Right renal cortex interstitium (tissue), 3 donors: Measurements from ENCODE around the gene GNA12. TPM values are rescaled to one million over a fixed set of nuclear protein-coding genes. Genes with fewer than 3 reads are reported as not detected.

Source experiments
- DNase-seq, 3 donors: peaks; one replicate each; pipeline ENCODE4 v3.0.0-alpha.2; 2013; ENCODE audit warnings: low read depth in 3 of 3, low spot score in 2 of 3
- polyA plus RNA-seq, 3 donors: library from polyadenylated mRNA; unstranded; fragments of 120-200 nt; gene quantifications; one replicate each; pipeline ENCODE4 v1.2.1, GENCODE V29; 2013; ENCODE audit not compliant: insufficient read length in 3 of 3

Gene GNA12
- polyA plus RNA-seq, 3 donors, result 41.0 to 42.3 (median 41.7) TPM

DNA sequence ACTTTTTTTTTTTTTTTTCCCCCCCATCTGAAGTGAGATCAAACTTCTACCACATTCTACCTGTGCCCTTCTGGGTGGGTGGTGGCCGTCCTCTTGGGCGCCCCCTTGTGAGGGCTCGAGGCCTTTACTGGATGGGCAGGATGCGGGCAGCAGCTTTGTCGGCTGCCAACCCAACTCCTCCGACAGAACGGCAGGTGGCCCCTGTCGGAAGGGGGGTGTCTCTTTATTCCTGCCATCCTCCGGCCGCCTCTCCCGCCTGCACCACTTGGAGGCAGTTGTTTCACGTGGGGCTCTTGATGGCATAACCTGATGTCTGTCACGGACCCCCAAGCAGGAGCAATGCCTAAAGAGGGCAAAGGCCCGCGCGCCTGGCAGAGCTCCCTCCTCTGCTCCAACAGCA, 125.1 kb downstream of the GNA12 start:
- DNase-seq, result no peak

DNA sequence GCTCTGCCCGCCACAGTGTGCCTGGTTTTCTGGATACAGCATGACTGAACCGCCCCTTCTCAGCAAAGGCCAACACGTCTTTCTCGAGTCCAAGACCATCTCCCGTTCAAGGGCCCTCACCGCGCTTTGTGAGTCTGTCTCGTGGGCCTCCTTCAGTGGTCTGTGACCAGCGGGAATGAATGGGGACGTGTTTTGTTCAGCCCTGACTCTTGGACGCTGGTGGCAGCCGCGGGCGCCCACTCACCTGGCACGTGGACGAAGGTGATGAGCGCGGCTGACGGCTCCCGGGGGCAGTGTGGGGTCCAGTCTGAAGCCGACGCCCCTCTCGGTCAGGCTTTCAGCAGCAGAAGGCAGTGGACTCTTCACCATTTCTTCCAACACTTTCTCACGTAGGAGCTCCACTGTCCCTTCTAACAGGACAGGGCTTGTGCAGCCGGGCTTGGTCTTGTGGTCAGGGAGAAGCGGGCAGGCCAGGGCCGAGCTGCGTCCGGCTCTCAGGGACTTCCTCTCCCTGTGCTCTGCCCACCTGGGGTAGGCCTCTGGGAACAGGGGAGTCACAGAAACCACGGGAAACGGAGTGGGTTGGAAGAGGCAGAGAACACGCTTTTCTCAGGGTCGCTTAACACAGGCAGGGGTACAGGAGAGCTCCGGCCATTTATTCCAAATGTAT, 125.7 kb downstream of the GNA12 start:
- DNase-seq, result no peak

DNA sequence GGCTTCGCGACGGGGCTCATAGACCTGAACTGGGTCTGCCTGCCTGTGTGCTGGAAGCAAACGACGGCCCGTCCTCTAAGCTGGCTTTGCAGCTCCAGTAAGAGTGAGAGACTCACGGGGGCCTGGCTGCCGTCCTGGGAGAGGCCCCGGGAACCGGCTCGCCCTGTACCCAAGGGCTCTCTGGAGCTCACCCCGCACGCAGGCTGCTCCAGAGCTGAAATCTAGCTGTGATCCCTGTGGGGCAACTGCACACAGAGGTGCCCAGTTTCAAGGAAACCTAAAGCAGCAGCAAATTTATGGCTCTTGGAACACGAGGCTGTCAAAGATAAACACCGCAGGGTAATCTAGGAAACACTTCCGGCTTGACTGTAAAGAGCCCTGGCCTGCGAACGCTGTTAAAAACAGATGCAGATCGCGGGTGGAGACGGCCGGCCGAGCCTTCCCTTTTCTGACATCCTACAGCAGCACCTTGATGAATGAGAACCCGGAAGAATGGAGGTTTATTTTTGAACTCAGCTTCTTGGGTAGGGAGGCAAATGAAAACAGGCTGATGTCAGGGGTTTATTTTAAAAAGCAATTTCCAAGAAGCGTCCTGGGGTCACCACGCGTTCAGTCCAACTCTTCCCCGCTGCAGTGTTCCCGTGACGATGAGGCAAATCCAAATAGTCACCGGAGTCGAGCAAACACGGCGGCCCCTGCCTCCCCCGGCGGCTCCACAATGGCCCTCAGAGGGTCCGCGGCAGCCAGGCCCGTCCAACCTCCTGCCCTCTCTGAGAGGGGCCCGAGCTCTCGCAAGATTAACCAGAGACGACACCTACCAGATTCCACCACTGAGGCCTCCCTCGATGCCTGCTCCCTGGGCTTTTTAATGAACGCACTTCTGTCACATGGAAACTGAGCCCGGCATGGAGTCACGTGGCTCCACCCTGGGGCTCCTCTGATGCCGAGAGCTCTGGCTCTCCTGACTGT, 126.5 kb downstream of the GNA12 start:
- DNase-seq, result peak in 2 of 3 donors; percentile 48 to 73

DNA sequence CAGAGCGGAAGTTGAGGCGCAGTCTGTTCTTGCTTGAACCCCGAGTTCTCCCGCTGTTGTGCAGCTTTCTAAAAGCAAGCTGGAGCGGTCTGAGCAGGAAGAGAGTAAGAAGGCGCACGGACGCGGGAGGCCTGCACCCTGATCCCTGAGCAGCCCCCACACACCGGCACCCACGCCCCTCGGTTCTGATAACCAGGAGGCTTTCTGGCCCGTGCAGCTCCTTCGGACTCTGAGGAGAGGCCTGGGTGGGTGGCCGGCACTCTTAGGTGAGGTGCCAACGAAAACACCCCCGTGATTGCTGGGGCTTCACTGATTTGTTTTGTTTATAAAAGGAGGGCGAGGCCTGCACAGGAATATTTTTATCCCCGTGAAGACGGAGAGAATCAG, 127.2 kb downstream of the GNA12 start:
- no peak for DNase-seq

DNA sequence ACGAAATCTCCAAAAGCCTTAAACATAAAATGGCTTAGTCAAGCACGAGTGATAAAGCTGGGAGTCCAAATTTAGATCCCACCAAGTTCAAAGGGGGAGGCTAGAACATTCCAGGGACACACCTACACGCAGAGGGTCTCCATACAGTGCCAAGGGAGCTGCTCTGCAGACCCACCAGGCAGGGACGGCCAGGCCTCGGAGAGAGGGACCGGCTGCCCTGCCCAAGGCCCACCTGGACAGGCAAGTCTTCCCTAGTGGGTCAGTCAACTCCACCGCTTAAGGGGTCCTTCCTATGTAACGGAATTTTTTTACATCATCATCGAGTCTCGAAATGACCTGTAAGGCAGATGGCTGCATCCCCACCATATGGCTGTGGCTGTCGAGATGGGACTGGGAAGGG, 127.6 kb downstream of the GNA12 start:
- no peak for DNase-seq

DNA sequence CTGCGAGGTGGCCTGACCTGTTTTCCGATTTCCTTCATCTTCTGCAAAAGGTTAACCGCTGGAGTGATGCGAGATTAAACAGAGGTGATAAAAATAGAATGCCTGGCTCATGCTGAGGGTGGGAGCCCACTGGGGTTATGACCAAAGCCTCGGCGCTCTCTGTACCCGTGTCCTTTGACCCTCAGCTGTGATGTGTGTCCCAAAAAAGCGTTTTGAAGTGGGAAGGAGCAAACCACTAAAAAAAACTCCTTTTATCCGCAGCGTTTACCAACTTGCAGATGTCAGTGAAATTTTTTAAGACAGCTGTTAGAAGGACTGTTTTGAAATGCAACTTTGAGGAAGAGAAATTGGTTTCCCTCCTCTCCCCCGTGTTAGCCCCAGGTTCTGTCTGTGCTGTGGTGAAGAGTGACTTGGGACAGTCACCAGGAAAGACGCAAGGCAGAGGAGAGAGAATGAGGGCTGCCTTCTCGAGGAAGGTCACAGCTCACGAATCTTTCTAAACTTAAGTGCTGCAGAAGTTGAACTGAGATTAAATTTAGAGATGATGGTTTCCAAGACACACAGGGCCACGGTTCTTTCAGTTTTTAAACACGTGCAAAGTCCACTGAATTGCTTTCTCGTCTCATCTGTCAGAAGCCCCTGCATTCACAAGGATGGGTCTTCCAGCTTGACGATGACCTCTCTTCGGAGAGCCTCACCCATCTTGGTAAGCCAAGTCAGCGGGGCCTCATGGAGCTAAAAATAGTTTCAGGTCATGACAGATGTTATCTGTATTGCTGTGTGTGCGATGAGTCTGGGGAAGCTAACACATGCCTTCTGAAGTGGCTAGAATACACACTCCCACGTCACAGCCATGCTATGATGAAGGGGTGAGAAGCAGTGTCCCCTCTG, 128.5 kb downstream of the GNA12 start:
- DNase-seq, result no peak

DNA sequence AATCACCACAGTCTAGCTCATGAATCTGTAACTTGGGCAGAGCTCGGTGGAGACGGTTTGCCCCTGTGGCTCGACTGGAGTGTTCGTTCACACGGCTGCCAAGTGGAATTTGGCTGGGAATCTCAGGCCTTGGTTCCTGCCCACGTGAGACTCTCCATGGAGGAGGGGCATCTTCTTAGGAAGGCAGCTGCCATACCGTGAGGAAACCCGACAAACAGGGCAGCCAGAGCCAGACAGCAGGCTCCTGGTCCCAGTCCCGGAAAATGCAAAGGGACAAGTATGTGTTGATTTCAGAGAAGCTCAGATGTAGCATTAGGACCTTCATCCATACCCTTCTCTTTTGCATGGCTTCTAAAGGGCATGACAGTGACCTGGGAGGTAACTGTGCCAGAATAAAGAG, 129.5 kb downstream of the GNA12 start:
- DNase-seq, result no peak

DNA sequence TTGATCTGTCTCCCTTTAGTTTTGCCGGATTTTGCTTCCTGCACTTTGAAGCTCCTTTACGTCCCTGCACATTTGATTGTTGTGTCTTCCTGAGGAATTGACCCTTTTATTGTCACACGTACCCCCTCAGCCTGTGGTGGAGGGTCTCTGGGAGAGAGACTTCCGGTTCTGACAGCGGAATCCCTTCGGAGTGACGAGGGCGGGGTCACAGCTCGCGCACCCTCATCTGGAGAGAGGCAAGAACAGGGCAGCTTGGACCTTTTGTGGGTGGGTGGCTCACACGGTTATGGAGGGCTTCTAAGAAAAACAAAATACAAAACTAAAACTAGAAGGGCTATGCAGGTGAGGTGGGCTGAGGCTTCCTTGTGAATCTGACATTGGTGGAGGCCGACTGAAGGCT, 130.1 kb downstream of the GNA12 start:
- no peak for DNase-seq

DNA sequence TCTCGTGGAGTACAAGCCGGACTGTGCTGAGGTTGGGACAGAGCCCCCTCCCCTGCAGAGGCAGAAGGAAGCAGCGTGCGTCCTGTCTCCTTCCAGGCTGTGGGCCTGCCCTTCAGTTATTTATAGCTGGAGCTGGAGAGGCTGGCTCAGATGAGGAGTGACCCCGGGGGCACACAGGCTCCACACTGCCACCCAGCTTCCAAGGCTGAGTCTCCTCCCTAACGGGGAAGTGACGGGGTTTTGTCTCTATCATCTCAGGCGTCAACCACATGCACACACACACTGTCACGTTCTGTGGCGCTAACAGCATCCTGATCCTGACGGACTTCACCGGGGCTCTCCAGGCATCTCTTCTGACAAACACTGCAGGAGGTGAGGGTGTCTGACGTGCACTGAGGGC, 130.7 kb downstream of the GNA12 start:
- no peak for DNase-seq

DNA sequence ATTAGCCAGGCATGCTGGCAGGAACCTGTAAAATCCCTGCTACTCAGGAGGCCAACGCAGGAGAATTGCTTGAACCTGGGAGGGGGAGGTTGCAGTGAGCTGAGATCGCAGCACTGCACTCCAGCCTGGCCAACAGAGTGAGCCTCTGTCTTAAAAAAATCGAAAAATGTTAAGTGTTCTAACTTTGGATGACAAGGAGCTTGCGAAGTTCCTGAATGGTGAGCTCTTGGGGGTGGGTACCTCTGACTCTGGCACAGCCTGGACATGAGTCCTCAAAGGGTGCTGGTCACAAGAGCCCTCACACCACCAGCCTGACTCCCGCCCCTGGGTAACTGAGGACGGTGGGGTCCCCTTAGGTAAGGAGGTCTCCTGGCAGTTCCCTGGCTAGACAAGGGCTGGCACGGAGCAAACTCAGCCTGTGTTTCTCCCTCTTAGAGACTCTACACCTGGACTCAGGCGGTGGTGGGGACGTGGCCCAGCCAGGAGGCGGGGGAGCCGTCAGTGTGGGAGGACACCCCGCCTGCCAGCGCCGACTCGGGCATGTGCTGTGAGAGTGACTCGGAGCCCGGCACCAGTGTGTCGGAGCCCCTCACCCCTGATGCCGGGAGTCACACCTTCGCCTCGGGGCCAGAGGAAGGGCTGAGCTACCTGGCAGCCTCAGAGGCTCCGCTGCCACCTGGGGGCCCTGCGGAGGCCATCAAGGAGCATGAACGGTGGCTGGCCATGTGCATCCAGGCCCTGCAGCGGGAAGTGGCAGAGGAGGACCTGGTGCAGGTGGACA, 132.0 kb downstream of the GNA12 start:
- DNase-seq, result no peak

DNA sequence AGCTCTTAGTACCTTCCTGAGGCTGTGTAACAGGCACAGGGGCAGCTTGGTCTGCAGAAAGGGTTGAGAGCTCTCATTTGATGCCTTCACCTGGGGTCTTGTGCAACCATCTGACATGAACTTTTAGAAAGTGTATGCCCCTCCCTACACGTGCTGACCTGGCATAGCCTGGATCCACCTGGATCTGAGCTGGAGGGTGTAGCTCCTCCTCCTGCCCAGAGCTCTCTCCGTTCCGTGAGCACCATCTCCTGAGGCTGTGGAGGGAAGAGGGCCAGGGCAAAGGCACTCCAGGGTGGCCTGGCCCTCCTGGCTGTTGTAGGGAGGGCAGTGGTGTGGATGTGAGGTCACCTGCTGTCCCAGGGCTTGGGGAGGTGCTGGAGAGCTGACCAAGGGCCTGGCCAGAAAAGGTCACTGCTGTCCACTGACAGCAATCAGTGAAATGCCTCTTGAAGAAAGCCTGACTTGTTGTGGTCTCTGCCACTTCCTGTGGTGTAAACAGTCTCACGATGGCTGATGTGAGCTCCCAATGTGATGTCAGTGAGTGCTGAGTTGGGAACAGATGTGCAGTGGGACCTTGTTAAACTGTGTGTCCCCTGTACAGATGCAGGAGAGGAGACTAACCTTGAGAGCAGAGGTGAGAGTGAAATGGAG, 133.1 kb downstream of the GNA12 start:
- no peak for DNase-seq

DNA sequence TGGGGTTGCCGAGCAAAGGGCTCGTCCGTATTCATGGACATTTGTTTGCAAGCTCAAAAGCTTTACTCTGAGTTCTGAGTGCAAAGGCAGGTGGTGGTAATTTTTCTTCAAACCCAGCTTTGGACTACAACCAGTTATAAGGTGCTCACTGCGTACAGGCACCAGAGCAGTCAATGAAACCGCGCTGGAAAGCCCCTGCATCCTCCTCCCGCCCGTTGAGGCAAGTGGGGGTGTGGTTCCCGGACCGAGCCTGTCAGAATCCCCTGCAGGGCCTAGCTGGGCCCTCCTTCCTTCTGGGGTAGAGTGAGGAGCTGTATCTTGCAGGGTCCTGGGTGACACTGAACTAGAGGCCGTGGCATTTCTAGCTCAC, 133.8 kb downstream of the GNA12 start:
- DNase-seq, result no peak

DNA sequence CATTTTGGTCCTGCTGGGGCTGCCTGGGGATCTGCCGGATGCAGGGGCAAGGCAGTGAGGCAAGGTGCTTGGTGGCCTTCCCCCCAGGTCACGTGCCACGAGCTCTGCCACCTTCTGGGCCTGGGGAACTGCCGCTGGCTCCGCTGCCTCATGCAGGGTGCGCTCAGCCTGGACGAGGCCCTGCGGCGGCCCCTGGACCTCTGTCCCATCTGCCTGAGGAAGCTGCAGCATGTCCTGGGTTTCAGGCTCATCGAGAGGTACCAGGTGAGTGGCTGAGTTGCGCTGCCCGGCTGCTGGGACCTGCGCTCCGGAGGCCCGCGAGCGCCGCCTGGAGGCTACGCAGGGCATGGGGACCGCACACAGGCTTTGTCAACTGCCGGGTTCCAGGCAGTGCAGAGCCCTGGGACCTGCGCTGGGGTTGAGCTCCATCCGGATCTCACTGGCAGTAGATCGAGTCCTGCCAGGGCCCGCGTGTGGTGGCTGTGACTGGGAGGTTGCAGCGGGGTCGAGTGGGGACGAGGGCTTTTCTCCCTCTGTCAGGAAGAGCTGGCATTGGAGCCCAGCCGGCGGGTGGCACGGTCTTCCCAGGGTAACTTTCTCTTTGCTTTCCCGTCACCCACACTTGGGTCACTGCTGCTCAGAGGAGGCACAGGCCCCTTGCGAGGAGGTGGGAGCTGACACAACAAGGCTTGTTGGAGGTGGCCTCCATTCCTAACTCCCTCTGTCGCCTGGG, 134.4 kb downstream of the GNA12 start:
- DNase-seq, result no peak

DNA sequence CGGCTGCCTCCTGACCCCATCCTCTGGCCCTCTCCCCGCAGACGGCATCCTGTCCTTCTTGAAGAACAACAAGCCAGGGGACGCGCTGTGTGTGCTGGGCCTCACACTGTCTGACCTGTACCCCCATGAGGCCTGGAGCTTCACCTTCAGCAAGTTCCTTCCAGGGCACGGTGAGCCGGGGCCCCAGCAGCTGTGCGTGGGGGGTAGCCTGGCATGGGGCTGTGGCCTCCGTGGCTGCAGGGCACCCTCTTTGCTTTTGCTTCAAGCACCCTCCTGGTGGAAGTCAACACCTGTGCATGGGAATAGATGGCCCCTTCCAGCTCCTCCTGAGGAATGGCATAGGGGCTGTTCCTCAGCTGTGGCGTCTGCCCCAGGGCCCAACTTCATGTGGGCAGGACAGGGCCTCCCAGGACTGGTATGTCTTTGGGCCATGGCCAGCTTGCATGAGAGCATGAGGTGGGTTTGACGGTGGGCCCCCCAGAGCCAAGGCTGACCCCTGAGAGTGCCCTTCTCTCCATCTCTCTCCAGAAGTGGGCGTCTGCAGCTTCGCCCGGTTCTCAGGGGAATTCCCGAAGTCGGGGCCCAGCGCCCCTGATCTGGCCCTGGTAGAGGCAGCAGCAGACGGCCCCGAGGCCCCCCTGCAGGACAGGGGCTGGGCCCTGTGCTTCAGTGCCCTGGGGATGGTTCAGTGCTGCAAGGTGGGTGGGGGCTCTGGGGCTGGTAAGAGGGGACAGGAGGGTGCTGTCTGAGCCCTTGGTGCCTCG, 135.4 kb downstream of the GNA12 start:
- DNase-seq, result no peak

DNA sequence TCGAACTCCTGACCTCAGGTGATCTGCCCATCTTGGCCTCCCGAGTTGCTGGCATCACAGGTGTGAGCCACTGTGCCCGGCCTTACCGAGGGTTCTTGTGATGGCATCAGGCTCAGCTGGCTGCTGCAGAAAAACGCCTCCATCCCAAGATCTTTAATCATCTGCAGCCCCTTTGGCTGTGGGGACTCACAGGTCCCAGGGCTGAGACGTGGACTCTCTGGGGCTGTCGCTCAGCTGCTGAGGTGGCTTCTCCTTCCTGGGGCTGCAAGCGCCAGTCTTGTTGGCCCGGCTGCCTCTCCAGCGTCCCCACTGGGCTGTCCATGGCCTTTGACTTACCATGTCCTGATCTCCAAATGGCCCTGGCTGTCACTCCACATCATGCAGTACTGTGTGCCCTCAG, 136.1 kb downstream of the GNA12 start:
- no peak for DNase-seq

DNA sequence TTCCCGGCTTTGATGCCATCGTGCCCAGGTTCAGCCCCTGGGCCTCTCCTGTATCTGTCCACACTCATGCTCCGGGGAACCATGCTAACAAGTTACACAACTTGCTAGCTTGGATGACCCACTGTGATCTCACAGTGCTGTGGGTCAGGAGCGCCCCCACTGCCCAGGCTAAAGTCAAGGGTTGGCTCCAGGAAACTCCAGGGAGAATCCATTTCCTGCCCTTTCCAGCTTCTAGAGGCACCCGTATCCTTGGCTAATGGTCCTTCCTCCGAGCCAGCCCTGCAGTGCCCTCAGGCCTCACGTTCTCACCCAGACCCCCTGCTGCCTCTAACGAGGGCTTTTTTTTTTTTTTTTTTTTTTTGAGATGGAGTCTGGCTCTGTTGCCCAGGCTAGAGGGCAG, 136.6 kb downstream of the GNA12 start:
- DNase-seq, result no peak

DNA sequence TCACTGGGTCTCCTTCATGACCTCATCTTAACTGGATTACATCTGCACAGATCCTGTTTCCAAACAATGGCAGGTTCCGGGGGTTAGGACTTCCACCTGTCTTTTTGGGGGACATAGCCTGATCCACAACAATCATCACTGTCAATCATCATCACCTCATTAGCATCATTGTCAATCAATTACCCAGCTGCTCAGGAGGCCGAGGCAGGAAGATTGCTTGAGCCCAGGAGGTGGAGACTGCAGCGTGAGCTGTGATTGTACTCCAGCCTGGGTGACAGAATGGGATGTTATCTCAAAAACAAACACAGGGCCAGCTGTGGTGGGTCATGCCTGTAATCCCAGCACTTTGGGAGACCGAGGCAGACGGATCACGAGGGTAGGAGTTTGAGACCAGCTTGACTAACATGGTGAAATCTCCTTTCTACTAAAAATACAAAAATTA, 137.4 kb downstream of the GNA12 start:
- no peak for DNase-seq

DNA sequence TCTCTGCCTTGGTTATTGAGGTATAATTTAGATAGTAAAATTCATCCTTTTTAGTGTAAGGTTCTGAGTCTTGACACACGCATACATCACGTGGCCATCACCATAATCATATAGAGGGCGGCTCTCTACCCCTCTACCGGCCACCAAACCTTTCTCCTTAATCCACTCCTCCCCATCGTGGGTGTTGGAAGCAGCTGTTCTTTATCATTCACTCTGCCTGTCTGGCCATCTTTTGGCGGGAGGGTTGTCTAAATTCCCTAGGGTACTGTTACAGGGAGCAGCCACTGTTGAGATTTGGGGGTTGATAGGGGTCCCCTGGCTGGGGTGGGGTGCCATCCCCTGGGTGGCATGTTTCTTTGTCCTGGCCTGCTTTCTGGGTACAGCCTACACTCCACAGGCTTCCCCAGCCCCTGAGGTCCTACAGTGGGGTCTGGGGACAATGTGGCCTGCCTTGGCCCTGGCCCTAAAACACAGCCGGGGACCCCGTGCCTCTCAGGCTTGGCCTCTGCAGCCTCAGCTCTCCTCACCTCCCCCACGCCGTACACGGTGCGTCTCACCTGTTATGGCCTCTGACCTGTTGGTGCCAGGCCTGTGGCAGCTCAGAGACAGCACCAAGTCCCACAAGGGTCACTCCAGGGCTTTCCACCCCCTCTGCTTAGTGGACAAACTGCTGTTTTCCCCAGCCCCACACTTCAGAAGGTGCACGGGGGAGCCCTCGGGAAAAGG, 138.6 kb downstream of the GNA12 start:
- DNase-seq, result no peak
